ENCODE data around the gene E2F2.
"Not testable (repeated sequence)": the region's sequence is repeated elsewhere in the genome, so short reads cannot be mapped to it uniquely, and the experiment has no call there.

Gene E2F2

DNA sequence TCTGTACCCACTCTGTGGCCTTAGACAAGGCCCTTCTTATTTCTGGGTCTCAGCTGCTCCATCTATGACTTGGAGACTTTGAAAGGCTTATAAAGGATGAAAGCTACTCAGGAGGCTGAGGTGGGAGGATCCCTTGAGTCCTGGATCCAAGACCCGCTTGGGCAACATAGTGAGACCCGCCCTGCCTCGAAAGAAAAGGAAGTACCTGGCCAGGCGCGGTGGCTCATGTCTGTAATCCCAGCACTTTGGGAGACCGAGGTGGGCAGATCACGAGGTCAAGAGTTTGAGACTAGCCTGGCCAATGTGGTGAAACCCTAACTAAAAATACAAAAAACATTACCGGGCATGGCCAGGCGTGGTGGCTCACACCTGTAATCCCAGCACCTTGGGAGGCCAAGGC is 14.8 kb upstream of the E2F2 start:
- DNase-seq, result no peak

DNA sequence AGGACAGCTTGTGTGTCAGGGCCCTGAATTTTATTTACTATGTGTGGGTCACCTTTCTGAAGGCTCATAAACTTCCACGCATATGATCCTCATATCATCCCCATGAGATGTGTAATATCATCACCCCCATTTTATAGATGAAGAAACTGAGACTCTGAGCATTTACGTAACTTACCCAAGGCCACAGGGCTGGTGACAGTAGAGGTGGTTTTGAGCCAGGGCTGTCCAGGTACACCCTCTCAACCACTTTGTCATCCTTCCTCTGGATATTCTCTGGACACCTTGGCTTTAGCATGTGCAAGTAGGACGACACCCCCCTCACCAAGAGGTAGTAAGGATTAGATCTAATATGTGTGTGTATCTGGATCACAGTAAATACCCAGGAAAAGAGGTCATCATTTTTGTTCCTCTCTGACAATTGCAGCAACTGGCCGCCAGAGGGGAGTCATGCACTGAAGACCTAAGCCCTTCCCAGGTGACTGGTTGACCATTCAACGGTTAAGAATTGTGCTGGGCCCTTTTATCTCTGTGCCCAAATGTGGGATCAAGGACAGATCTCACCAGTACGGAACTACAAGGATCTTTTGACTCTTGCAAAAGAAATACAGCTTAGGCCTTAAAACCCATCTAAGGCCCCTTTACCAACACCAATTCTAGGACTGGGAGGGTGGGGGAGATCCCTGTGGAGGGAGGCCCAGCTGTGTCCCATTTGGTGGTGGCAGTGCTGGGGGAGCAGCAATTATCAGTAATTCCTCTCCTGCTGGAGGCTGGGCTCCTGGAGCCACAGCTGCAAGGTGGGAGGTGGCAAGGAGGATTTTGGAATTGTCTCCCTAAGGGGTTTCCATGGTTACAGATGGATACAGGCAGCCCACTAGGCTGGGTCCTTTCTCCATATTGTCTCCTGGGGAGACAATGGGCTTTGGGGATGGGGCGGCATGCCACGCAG is 13.7 kb upstream of the E2F2 start:
- DNase-seq, result peak; percentile 61

DNA sequence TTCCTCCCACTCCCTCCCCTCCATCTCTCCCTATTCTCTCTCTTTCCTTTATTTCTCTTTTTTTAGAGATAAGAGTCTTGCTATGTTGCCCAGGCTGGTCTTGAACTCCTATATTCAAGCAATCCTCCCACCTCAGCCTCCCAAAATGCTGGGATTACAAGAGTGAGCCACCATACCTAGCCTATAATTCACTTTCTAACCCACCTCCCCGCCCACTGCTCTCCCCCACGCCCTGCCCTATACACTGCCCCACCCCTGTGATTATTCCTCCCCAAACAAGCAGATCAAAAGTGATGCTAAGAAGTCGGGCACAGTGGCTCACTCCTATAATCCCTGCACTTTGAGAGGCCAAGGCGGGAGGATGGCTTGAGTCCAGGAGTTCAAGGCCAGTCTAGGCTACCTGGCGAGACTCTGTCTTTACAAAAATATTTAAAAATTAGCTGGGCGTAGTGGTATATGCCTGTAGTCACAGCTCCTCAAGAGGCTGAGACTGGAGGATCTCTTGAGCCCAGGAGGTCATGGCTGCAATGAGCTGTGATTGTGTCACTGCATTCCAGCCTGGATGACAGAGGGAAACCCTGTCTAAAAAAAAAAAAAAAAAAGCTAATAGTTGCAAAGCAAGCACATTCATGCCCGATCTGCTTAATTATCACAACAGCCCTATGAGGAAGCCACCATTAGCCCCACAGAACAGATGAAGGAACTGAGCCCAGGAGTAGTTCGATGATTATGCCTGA is 12.8 kb upstream of the E2F2 start:
- no peak for DNase-seq

DNA sequence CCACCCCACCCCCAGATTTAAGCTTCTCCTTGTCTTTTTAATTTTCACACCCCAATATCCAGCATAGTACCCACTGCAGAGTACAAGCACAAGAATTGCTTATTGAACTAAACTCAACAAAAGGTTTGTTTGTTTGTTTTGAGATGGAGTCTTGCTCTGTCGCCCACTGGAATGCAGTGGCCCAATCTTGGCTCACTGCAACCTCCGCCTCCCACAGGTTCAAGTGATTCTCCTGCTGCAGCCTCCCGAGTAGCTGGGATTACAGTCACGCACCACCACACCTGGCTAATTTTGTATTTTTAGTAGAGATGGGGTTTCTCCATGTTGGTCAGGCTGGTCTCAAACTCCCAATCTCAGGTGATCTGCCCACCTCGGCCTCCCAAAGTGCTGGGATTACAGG is 11.9 kb upstream of the E2F2 start:
- not testable (repeated sequence) for DNase-seq

DNA sequence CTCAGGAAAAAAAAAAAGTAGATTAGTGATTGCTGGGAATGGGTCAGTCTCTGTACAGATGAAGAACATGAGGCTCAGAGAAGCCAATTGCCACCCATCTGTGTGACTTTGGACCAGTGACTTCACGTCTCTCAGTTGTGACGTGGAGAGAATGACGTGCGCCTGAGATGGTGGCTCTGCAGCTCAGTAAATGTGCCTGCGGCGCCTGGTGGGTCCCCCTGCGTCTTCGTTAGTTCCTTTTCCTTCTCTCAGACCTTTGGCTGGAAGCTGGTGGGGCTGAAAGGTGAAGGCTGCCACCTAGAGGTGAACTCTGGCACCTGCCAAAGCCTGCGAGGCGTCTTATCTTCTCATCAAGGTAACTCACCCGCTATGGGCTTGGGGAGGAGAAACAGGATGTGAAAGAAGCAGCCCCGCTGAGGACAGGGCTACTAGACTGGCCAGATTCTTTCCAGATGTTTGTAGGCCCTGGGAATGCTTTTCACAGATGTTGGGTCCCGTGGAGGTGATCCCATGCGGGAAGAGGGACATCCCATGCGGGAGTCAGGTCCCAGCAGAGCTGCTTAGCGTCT is 8.7 kb upstream of the E2F2 start:
- DNase-seq, result peak; percentile 84

DNA sequence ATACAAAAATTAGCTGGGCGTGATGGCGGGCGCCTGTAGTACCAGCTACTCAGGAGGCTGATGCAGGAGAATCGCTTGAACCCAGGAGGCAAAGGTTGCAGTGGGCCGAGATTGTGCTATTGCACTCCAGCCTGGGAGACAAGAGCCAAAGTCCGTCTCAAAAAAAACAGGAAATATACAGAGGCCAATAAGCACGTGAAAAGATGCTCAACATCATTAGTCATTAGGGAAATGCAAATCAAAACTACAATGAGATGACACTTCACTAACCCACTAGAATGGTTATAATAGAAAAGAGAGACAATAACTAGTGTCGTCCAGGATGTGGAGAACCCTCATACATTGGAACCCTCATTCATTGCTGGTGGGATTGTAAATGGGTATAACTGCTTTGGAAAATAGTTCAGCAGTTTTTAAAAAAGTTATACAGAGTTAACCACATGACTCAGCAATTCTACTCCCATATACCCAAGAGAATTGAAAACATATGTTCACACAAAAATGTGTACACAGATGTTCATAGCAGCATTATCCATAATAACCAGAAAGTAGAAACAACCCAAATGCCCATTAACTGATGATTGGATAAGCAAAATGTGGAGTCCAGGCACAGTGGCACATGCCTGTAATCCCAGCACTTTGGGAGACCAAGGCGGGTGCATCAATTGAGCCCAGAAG is 6.4 kb upstream of the E2F2 start:
- DNase-seq, result no peak

DNA sequence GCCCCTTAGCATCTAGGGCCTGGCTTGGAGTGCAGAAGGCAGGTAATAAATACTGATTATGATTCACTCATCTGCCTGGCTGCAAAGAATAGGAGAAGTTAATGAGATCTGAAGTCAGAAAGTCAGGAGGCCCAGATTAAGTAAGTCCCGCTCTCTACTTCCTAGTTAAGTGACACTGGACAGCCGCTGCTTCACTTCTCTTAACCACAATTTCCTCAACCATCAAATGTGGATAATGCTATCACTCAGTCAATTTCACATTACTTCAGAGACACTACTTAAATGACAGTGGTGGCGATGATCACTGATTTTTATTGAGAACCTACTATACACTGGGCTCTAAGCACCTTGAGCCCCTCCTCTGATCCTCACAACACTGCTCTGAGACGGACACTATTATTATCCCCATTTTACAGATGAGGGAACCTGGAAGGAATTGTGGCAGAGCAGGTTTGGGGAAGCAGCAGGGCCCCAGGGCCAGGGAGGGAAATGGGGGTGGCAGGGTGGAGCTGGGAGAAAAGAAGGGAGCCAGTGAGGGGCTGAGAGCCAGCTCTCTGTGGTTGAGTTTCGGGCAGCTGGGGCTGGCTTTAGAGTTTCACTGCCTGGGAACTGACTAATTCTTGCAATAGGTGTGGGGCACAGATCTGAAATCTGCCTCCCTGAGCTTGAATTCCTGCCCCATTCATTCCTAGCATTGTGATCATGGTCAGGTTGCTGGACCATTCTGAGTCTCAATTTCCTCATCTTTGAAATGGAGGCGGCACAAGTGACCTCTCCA is 2.4 kb upstream of the E2F2 start:
- no peak for DNase-seq

DNA sequence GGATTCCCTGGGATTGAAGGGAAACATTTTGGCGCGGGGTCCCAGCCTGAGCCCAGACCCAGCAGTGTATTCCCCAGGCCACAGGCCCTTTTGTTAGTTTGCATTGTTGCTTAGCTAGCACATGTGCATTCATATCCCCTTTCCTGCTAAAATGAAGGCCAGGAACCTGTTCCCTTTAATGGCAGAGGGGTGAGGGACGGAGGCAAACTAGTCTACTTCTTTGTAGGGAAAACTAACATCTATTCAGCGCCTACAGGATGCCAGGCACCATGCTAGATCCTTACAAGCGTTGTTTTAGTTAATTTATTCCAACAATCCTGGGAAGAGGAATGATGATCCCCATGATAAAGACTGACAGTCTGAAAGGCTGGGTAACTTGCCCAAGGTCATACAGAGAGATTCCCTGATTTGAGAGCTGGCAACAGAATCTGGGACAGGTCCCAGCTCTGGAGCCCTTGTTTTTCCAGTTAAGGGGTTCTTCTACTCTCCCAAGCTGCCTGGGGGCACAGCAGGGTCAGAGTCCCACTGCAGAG is 595 bp upstream of the E2F2 start:
- DNase-seq, result no peak

DNA sequence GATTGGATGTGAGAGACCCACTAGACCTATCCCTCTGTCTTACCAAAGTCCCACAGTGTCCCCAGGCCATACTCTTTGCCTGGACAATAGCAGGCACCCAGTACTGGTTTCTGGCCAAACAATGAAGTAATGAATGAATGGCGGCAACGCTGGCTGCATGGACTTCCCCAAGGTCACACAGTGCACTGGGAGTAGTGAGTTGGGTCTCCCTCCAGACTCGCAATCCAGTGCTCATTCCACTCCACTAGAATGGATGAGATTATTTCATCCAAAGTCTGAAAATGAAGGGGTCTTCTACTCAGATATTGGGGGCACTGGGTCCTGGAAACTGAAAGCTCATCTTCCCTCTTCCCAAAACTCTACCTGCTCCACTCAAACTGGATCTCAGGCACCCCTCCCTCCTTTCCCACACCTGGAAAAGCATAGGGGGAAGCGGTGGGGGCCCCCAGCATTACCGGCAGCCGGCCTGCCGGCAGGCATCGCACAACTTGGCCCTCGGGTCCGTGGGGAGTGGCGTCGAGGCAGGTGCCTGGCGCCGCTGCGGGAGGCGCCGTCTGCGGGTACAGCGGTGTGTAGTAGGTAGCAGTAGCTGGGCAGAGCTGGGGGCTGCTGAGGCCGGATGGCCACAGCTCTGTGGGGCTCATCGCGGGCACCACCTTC is 816 bp downstream of the E2F2 start:
- no peak for DNase-seq

DNA sequence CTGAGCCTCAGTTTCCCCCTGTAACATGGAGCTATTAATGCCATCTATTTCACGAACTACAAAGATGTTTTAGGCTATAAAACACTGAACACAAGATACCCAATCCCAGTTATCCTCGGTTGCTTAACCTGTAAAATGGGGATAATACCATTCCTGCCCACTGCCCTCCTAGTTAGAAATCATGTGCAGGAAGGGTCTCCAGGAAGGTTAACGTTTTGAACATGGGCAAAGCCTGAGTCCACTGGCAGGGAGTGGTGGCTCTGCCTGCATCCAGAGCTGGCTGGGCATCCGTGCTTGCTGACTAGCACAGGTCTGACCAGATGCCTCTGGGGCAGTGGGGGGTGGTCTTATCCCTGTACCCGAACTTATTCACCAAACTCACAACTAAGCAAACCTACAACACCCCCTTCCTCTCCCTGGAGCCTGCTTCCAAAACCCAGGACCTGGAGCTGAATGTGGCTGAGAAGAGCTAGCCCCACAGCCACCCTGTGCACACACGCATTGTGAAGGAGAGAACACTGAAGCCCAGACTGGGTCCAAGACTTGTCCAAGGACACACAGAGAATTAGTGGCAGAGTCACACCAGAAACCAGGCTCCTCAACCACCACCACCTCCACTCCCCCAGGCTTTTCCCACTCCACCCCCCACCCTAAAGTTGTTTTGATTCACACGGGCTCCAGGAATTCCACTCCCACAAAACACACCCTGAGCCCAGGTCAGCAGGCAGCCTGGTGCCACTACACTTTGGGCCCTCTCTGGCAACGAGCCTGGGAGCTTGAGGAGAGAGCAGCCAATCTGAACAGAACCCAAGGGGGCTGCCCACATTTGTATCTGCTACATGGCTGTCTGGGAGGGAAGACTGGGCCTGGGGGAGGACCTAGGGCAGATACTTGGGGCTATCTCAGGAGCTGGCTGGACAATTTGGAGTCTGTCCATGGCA is 1.6 kb downstream of the E2F2 start:
- no peak for DNase-seq

DNA sequence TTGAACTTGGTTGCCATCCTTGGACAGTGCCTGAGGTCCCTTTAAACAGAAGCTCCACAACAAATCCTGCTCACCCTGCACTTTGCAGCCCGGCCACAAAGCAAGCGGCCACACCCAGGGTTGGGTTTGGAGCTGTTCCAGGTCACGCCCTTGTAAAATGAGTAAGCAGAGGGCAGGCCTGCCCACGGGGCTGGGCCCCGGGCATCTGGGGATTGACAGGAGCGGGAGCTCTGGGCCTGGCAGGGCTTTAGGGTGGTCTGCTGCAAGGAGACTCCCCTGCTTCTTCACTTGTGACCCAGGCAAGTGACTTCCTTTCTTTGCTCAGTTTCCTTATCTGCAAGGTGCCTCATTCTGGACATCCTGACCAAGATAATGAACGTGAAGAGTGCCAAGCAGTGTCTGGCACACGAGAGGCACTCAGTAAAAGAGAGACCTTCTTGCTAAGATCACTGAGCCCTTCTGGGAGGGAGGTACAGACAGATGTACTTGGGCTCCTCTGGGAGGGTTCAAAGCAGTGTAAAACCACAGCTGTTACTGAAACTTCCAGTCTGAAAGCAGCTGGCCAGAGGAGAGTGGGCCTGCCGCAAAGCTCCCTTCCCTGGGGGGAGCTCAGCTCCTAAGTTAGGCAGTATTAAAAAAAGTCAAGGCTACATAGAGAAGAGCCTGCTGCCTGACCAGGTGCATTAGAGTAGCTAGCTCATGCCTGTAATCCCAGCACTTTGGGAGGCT is 2.6 kb downstream of the E2F2 start:
- DNase-seq, result peak; percentile 42

DNA sequence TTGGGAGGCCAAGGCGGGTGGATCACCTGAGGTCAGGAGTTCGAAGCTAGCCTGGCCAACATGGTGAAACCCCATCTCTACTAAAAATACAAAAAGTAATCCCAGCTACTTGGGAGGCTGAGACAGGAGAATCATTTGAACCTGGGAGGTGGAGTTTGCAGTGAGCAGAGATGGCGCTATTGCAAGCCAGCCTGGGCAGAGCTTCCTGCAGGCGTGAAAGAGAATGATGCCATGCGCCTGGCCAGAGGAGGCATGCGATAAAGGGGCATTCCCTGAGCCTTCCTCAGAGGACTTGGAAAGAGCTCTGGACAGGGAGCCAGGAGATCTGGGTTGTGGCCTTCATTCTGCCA is 3.2 kb downstream of the E2F2 start:
- no peak for DNase-seq

DNA sequence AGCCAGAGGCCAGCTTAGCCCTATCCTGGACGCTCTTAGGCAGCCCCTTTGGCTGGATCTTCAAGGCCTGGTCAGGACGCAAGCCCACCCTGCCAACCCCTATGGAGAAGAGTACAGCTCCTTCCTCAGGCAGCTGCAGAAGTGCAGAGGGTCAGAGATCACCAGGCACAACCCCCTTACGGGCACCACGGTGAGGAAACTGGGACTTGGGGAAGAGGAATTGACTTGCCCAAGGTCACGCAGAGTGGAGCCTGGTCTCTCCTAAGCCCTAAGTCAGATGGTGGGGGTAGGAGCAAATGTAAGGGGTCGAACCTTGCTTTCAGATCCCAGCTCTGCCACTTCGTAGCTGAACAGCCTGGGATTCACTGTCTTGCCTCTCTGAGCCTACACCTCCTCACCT is 3.7 kb downstream of the E2F2 start:
- DNase-seq, result no peak

DNA sequence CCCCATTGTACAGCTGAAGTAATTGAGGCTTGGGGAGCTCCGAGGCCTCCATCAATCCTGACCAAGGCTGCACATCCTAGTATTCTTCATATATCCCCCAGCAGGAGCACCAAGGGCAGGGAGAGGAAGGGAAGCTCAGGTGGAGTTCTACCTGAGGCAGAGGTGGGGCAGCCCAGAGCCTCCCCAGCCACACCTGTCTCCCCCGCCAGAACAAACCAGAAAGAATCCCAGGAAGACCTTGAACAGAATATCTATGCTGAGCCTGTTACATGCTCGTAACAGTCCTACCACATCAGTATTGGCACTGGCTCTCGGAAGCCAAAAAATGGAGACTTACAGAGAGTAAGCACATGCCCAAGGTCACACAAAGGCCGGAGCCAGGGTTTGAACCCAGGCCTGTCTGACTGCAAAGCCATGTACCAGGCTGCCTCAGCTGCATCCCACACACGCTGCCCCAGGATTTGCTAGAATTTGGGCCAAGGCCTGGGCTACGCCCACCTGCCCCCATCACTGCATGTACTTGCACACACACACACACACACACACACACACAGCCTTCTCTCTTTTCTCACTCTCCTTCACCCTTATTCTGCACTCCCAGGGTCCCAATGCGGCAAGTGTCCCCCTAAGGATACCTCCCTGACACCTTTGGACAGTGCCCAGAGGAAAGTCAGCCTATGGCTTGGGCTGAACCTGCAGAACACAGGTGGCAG is 4.5 kb downstream of the E2F2 start:
- no peak for DNase-seq

DNA sequence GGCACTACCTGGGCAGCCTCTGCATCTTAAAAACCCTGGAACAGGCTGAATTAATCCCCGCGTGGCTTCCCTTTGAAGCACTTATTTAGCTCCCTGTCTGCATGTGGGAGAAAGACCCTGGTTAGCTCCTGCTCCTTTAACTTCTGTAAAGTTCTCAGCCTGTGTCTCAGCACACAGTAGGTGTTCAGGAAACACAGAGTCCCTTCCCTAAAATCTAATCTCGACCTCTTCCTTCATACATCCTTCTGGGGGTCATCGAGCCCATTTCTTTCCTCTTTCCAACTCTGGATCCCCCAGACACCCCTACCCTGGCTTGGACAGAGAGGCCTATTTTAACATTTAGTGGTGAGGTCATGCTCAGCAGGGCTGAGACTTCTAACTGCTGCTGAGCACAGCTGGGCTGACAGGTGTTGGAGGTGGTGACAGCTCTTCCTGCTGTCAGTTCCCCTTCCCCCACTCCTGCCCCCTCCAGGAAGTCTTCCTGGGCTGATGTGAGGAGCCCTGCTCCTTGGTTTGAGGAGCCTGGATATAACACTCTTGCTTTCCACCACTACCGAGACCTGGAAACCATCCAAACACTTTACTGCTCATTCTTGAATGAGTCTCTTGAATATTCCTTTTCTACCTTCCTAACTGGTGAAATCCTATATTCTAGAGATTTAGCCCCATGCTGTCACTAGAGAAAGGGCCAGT is 5.3 kb downstream of the E2F2 start:
- no peak for DNase-seq

DNA sequence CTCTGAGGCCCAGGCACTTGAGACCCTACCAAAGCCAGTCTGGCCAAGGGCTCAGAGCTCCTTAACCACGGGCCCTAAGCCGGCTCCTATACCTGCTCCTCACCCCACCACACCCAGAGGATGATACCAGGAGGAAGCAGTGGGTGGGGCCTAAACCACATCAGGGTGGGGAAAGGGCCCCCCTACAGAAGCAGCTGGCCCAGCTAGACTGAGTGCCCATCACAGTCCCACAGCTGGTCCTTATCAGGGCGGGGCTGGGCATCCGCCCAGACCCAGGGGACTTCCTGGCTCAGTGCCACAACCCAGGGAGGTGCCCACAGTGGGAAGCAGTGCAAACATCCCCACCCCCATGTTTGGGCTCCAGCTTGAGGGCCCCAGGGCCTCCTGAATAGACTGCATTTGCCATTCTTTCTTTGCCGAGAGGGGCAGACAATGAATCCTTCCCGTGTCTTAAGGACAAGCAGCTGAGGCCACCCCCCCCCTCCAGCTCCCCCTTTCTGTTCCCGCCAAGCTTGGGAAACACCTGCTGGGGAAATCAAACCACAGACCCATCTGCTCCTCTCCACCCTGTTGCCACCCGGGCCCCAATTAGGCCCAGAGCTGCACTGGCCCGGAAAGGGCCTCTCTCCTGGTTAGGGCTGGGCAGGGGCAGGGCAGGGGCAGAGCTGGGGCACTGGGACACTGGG is 6.2 kb downstream of the E2F2 start:
- peak; percentile 6 for DNase-seq

DNA sequence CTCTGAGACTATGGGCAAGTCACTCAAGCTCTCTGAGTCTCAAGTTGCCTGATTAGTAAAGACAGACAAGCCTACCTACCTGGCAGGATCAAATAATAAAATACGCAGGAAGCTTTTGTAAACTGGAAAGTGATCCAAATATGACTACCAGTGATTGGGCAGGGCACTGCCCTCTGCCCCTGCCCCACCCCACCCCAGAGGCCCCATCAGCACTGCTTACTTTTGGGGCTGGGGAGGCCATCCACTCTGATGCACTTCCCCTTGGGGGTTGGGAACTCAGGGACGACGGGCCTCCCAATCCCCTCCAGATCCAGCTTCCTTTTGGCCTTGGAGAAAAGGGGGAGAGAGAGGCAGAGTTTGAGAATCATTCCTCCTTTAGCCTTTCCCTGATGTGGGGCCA is 6.9 kb downstream of the E2F2 start:
- DNase-seq, result no peak

Measured in effector CD8-positive, alpha-beta T cell (primary cell).